GM21367 (cell line): ENCODE measurements around the gene PDZD7.
A peak's percentile ranks its signal among the peaks of the same experiment; 100 is the strongest.

Experiments
- ATAC-seq: cut with Tn5 transposase; IDR thresholded peaks from one replicate; pipeline ENCODE4 v1.9.1; 2021; ENCODE audit not compliant: unreplicated experiment

PDZD7 gene

GRCh38 chr10:101020427-101021075 is 10.4 kb downstream of the PDZD7 start:
- ATAC-seq: no peak

DNA sequence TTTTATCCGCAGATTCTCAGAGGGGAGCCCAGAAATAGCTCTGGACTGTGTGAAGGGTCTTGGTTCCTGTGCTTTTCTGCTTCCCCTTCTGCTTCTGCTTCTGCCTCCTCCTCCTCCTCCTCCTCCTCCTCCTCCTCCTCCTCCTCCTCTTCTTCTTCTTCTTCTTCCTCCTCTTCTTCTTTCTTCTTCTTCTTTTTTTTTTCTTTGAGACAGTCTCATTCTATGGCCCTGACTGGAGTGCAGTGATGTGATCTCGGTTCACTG is 11.6 kb downstream of the PDZD7 start:
- no peak for ATAC-seq

GRCh38 chr10:101018600-101019439 is 12.1 kb downstream of the PDZD7 start:
- no peak for ATAC-seq

- no peak for ATAC-seq
Measured at GRCh38 chr10:101018118-101018599, 12.8 kb downstream of the PDZD7 start.

DNA sequence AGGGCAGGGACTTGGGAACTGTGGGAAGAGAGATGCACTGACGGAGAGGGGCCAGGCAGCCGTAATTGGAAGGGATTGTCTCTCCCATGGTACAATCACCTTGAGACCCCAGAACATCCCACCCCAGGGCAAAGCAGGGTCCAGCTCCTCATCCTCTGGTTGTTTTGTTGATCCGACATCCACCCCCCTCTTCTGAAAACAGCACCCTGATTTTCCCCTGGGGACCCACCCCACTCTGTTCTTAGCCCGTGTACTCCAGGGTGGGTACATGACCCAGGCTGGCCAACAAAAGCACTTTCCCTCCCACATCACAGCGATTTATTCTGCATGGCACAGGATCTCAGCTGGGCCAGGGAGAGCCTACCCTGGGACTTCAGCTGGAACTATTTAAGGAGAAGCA is 14.1 kb downstream of the PDZD7 start:
- no peak for ATAC-seq

- no peak for ATAC-seq
Measured at GRCh38 chr10:101015582-101015973, 15.4 kb downstream of the PDZD7 start.

- ATAC-seq: no peak
Measured at GRCh38 chr10:101014966-101015581, 15.9 kb downstream of the PDZD7 start.

- no peak for ATAC-seq
Measured at GRCh38 chr10:101014230-101014884, 16.6 kb downstream of the PDZD7 start.

- ATAC-seq: no peak
Measured at GRCh38 chr10:101013365-101013825, 17.5 kb downstream of the PDZD7 start.

DNA sequence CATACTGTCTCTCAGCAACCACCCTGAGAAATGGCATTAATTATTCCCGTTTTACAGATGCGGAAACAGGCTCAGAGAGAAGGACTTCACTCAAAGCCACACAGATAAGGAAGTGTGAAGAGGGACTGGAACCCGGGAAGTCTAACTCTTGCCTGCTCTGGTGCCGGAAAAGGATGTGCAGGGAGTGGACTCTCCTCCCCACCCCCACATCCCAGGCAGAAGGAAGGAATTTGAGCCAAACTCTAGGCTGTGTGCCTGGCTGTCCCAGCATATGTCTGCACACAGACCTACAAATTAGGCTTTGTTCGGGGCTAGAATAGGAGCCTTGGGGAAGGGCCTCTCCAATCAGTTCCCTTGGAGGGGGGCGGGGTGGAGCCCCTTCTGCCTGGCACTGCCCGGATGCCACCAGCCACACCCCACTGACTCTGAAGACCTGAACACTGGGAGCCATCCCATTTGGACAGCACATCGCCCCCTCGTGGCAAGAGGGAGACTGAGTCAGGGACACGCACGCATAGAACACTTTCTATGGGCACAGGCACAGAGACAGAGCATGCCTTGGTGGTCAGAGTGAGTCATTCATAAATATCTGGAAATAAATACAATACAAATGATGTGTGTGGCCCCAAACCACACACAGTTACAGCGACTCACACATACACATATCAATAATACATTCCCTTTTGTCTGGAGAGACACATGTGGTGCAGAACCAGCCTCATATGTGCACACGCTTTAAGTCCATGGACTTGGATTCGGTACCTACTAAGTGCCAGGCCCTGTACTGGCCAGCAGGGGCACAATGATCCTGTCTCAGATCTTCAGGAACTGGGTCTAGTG is 18.2 kb downstream of the PDZD7 start:
- ATAC-seq: peak; percentile 76

DNA sequence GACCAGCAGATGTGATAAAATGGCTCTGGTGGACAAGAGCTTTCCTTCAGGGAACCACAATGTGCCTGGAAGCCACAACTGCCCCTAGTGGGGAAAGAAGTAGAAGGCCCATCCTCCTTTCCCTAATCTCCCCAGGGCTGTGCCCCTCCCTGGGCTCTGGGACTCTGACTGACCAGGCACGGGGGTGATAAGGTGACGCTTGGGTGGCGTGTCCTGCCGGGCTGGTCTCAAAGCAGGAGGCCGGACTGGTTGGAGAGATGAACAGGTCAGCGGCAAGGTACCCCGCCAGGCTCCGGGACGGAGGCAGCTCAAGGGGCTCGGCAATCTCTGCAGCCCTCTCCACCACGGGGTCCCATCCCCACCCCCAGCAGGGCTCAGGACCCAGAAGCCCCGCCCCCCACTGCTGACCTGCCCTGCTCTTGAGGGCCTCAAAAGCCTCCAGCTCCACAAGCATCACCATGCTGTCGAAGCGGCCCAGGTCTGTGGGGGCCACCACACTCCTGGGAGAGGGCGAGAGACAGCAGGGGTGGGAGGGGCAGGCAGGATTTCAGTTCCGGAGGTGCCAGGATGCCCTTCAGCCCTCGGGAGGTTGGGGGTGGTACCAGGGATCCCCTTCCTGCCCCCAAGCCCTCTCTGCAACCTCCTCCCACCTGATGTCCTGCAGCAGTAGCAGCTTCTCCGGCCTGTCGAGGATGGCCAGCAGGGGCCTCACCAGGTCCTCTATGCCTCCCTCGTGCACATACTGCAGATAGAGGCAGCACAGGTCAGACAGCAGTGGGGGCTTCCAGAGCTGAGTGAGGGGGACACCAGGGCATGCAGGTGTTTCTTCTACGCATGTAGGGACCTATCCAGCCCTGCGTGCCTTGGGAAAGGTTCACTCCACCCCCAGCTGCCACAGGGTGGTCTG is 19.2 kb downstream of the PDZD7 start:
- no peak for ATAC-seq

DNA sequence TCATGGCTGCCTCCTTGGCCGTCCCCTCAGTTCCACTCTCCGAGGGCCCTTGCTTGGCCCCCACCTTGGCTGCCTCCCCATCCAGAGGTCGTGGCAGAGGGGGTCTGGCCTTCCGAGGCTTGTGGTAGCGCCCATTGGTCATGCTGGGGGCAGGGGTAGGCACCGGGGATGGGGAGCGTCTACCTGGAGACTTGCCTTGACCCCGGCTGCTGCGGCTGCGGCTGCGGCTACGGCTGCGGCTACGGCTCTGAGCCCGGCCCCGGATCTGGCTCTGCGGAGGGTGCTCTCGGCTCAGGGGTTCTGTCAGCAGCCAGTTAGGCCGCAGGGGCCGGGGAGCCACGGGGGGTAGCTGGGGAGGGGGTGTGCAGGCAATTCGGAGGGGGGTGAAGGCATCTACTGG is 20.6 kb downstream of the PDZD7 start:
- no peak for ATAC-seq

GRCh38 chr10:101008823-101009423 is 22.0 kb downstream of the PDZD7 start:
- no peak for ATAC-seq

DNA sequence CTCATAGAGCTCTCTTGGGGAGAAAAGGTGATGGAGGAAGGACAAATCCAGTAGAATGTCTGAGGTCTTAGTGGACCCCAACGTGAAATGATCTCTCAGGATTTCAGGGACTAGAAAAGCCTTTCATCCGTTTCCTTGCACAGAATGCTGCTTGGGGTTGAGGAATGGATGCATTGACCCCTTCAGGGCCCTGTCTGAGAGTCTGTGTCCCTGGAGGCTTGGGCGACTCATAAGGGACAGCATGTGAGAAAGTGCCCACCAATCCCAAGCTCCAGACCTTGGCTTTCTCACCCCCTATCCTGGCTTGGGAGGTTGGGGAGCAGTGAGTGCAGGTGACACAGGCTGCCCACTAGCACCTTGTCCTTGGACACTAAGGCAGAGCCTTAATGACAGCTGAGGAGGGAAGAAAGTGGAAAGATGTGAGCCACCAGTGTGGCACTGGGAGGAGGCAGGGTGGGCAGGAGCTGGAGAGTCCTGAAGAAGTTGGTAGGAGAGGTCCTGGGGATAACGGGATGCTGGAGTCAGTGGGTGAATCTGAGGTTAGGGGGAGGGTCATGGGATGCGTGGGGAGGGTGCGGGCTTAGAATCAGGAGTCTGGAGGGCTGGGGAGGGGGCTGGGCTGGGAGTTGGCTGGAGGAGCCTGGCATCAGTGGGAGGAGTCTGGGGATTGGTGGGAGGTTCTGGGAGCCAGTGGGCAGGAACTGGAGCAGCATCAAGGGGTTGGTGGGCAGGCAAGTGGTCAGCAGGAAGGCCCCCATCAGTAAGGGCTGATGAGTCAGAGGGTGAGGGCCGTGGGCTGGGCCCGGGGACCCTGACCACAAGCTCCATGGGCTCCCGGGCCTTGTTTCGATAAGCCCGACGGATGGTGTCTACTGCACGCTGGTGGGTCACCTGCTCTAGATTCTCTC is 22.8 kb downstream of the PDZD7 start:
- ATAC-seq: no peak

GRCh38 chr10:101007099-101007711 is 23.7 kb downstream of the PDZD7 start:
- ATAC-seq: no peak

- ATAC-seq: no peak
Measured at GRCh38 chr10:101006593-101007098, 24.3 kb downstream of the PDZD7 start.

DNA sequence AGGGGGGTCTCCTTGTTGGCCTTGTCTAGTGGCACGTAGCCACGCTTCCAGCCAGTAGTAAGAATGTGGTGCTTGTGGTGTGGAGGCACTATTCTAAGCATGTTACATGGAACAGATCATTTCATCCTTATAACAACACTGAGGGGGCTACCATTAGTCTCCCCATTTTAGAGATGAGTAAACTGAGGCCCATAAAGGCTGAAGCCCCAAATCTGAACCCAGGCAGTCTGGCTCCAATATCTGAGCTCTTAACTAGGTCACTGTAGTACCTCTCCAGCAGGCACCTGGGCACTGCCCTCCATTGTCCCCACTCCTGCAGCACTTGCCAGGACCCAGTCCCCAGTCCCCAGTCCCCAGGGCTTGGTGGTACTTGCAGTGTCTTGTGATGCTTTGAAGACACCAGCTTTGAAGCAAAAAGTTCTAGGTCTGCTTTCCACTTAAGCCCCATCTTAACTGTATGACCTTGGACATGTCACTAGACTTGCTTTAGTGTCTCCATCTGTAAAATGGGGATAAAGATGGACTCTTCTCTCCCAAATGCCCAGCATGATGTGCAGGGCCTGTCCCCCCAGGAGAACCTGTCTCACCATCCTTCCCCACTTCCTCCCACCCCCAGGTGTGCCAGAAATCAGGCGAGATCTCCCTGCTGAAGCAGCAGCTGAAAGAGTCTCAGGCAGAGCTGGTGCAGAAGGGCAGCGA is 24.9 kb downstream of the PDZD7 start:
- no peak for ATAC-seq
